Endodermal cell (in vitro differentiated cells): ENCODE data around the gene HSD17B3. TPM values are rescaled to one million over a fixed set of nuclear protein-coding genes. Genes with fewer than 3 reads are reported as not detected.
A peak's percentile ranks its signal among the peaks of the same experiment; 100 is the strongest.

Source experiments
- DNase-seq: peaks from one replicate; pipeline ENCODE4 v3.0.0-alpha.2; 2017
- H3K27ac ChIP-seq: 2 replicates; pipeline ENCODE4 v1.5.1; 2013; ENCODE audit warnings: mild to moderate bottlenecking, low read depth, low read length, moderate library complexity
- H3K27me3 ChIP-seq: 2 replicates; pipeline ENCODE4 v1.6.1; 2013; ENCODE audit warnings: mild to moderate bottlenecking, low read length, moderate library complexity; ENCODE audit not compliant: insufficient read depth, control insufficient read depth, poor library complexity, severe bottlenecking
- H3K36me3 ChIP-seq: 2 replicates; pipeline ENCODE4 v1.7.0; 2013; ENCODE audit warnings: mild to moderate bottlenecking, low read length, moderate library complexity; ENCODE audit not compliant: control insufficient read depth, insufficient read depth
- H3K4me1 ChIP-seq: one replicate; pipeline ENCODE4 v1.7.0; 2013; ENCODE audit warnings: low read length; ENCODE audit not compliant: control insufficient read depth, insufficient read depth
- H3K4me3 ChIP-seq: 2 replicates; pipeline ENCODE4 v1.5.1; 2013; ENCODE audit warnings: mild to moderate bottlenecking, low read length, moderate library complexity
- H3K9ac ChIP-seq: 2 replicates; pipeline ENCODE4 v1.6.1; 2013; ENCODE audit warnings: mild to moderate bottlenecking, low read length, moderate library complexity; ENCODE audit not compliant: poor library complexity, severe bottlenecking; ENCODE audit errors: extremely low read depth
- H3K9me3 ChIP-seq: 2 replicates; pipeline ENCODE4 v1.6.1; 2013; ENCODE audit warnings: mild to moderate bottlenecking, low read length, moderate library complexity; ENCODE audit not compliant: control insufficient read depth
- H3K27ac Mint-ChIP-seq: 2 replicates; pipeline ENCODE4 v1.8.0; 2020; ENCODE audit warnings: mixed read lengths
- H3K27me3 Mint-ChIP-seq: 2 replicates; pipeline ENCODE4 v1.8.0; 2021; ENCODE audit warnings: mild to moderate bottlenecking, mixed read lengths; ENCODE audit not compliant: insufficient read depth
- H3K36me3 Mint-ChIP-seq: 2 replicates; pipeline ENCODE4 v1.8.0; 2020; ENCODE audit warnings: low read depth, mixed read lengths
- H3K4me1 Mint-ChIP-seq: 2 replicates; pipeline ENCODE4 v1.8.0; 2020; ENCODE audit warnings: mixed read lengths
- H3K4me3 Mint-ChIP-seq: 2 replicates; pipeline ENCODE4 v1.8.0; 2020; ENCODE audit warnings: mild to moderate bottlenecking, moderate library complexity, mixed read lengths
- H3K9me3 Mint-ChIP-seq: 2 replicates; pipeline ENCODE4 v1.8.0; 2020; ENCODE audit warnings: mild to moderate bottlenecking, mixed read lengths
- WGBS, 2 experiments: methylation state at CpG; one replicate each; pipeline versions ENCODE4 v1.1.5 to v1.1.7; 2013; ENCODE audit warnings: missing lambda C conversion rate in 2 of 2, mixed read lengths in 1 of 2; ENCODE audit not compliant: insufficient coverage in 1 of 2, insufficient read length in 1 of 2; 5-methylcytosine and 5-hydroxymethylcytosine counted together
- total RNA-seq, 2 donors: library from RNA; stranded (reverse); fragmentation: NEBNext Ultra II Directional in 1 of 2; extraction: Animal tissue kit (Norgen Biotek cat#: 25700) in 1 of 2; gene quantifications; 2 replicates in 1 of 2; 3 replicates in 1 of 2; pipeline ENCODE4 v1.2.1, GENCODE V29; 2021
- TF ChIP-seq, protein P1 (sequence below): fragments of 200-600 bp; sonication (generic); conservative IDR thresholded peaks from 2 replicates; pipeline ENCODE4 v1.5.0; 2021; ENCODE audit warnings: antibody characterized with exemption, mild to moderate bottlenecking

The HSD17B3 gene
- total RNA-seq, 2 donors from 2014 or later, result 0.40 TPM; not detected in 1

DNA sequence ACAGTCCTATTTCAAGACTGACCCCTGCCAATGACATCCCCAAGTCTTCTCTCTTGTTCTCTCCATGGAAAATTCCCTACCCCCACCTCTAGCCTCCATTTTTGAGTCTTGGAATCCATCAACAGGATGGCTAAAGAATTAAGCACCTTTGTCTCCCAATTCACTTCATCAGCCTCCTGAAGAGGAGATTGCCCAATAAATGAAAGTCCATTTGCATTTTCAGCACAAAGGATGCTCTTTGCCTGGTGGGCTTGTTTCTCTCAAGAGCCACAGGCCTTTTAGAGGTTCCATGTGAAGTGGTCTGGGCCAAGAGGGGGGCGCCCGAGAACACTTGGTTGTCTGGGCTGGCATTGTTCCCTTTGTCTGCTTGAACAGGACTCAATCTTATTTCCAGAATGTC, 12.6 kb downstream of the HSD17B3 start:
- Histone ChIP-seq H3K4me1 (no peaks in the 10 kb centered on the region), H3K36me3 (no peaks in the 10 kb centered on the region), H3K27ac (peak overlapping the region; percentile 38), H3K9ac (no peak overlapping the region), H3K9me3 (peaks cover 14% of the 10 kb centered on the region), H3K27me3 (no peaks in the 10 kb centered on the region), H3K4me3 (no peak overlapping the region)
- no peaks in the 10 kb centered on the region for H3K4me1 Mint-ChIP-seq
- peaks cover 20% of the 10 kb centered on the region for H3K9me3 Mint-ChIP-seq
- no peak for DNase-seq
- H3K4me3 Mint-ChIP-seq, result no peak overlapping the region
- no peaks in the 10 kb centered on the region for H3K36me3 Mint-ChIP-seq
- no peaks in the 10 kb centered on the region for H3K27me3 Mint-ChIP-seq
- no peak overlapping the region for H3K27ac Mint-ChIP-seq
- 85 to 90% methylated on average over 2 of the region's 2 CpGs for WGBS, 2 experiments
- TF ChIP-seq, protein P1, sequence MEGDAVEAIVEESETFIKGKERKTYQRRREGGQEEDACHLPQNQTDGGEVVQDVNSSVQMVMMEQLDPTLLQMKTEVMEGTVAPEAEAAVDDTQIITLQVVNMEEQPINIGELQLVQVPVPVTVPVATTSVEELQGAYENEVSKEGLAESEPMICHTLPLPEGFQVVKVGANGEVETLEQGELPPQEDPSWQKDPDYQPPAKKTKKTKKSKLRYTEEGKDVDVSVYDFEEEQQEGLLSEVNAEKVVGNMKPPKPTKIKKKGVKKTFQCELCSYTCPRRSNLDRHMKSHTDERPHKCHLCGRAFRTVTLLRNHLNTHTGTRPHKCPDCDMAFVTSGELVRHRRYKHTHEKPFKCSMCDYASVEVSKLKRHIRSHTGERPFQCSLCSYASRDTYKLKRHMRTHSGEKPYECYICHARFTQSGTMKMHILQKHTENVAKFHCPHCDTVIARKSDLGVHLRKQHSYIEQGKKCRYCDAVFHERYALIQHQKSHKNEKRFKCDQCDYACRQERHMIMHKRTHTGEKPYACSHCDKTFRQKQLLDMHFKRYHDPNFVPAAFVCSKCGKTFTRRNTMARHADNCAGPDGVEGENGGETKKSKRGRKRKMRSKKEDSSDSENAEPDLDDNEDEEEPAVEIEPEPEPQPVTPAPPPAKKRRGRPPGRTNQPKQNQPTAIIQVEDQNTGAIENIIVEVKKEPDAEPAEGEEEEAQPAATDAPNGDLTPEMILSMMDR, result no peak

DNA sequence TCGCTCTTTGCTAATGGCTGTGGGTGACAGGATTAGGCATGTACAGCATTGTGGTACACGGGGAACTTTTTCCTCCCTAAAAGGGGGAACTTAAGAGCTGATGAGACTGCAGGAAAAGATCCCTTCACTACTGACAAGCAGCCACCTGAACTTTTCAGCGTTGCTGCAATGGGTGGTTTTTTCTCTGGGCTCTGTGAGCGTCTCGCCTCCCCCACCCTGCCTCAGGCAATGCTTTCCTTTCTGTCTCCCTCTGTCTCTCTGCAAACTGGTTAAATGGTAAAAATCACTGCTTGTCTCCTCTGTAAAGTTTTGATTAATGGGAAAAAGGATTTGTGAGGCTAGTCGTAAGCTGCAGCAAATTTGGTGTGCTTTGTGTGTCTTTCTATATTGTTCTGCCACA, 20.3 kb downstream of the HSD17B3 start:
- Mint-ChIP-seq H3K36me3 (peaks cover 5% of the 10 kb centered on the region), H3K4me1 (no peaks in the 10 kb centered on the region), H3K4me3 (no peak overlapping the region), H3K9me3 (peaks cover 74% of the 10 kb centered on the region), H3K27ac (no peak overlapping the region), H3K27me3 (no peaks in the 10 kb centered on the region)
- 90 to 91% methylated on average over 3 to 6 of the region's 6 CpGs for WGBS, 2 experiments
- H3K4me3 ChIP-seq, result no peak overlapping the region
- no peaks in the 10 kb centered on the region for H3K4me1 ChIP-seq
- H3K27me3 ChIP-seq, result no peaks in the 10 kb centered on the region
- H3K27ac ChIP-seq, result no peak overlapping the region
- TF ChIP-seq, protein P1, result no peak
- H3K36me3 ChIP-seq, result no peaks in the 10 kb centered on the region
- peaks cover 74% of the 10 kb centered on the region for H3K9me3 ChIP-seq
- no peak overlapping the region for H3K9ac ChIP-seq
- DNase-seq, result no peak

DNA sequence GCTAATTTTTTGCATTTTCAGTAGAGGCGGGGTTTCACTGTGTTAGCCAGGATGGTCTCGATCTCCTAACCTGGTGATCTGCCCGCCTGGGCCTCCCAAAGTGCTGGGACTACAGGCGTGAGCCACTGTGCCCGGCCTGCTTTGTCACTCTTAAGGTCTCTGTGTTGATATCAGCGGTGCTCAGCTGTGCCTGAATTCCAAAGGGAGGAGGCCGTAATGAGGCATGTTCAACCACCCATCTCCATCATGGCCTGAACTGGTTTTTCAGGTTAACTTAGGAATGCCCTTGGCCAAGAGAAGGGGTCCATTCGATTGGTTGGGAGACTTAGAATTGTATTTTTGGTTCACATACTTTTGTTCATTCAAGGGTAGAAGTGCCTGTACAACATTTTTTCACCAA, 22.0 kb downstream of the HSD17B3 start:
- 91 to 93% methylated on average over 5 to 8 of the region's 8 CpGs for WGBS, 2 experiments
- no peaks in the 10 kb centered on the region for H3K27me3 Mint-ChIP-seq
- H3K9me3 ChIP-seq, result peaks cover 82% of the 10 kb centered on the region
- DNase-seq, result no peak
- no peaks in the 10 kb centered on the region for H3K4me1 Mint-ChIP-seq
- no peak overlapping the region for H3K9ac ChIP-seq
- H3K4me1 ChIP-seq, result no peaks in the 10 kb centered on the region
- no peaks in the 10 kb centered on the region for H3K36me3 ChIP-seq
- H3K9me3 Mint-ChIP-seq, result peaks cover 81% of the 10 kb centered on the region
- H3K27ac Mint-ChIP-seq, result no peak overlapping the region
- H3K27ac ChIP-seq, result no peak overlapping the region
- H3K4me3 Mint-ChIP-seq, result no peak overlapping the region
- peaks cover 11% of the 10 kb centered on the region for H3K36me3 Mint-ChIP-seq
- no peaks in the 10 kb centered on the region for H3K27me3 ChIP-seq
- H3K4me3 ChIP-seq, result no peak overlapping the region
- TF ChIP-seq, protein P1, result no peak
